GM18517 (cell line): ENCODE data around the gene CAMTA1.

Experiments used
- ATAC-seq: cut with Tn5 transposase; IDR thresholded peaks from one replicate; pipeline ENCODE4 v1.9.1; 2021; ENCODE audit warnings: mild to moderate bottlenecking, moderate library complexity; ENCODE audit not compliant: unreplicated experiment

CAMTA1 gene

DNA sequence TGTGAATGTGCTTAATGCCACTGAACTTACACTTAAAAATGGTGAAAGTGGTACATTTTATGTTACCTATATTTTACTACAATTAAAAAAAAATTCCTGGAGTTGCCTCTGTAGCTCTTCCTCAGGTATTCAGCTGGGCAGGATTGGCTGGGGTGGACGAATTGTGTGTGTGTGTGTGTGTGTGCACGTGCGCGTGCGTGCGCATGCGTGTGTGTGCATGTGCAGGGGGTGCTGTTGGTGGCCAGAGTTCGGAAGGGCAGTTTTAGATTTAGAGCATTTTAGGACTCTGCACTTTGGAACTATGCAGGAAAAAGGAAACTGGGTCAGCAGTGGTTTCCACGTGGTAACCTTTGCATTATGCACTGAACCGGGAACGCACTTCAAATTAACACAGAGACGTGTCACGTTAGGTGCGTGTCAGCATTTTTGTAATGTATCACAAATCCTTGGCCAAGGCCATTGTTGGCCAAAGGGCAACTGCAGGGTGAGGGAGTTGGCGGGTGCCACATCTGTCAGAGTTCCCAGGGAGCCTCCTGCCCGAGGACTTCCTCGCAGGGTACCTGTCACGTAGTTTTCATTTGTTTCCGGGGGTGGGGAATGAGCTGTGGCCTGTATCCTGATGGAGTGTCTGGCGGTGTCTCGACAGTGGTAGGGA is 312.8 kb downstream of the CAMTA1 start:
- no peak for ATAC-seq

DNA sequence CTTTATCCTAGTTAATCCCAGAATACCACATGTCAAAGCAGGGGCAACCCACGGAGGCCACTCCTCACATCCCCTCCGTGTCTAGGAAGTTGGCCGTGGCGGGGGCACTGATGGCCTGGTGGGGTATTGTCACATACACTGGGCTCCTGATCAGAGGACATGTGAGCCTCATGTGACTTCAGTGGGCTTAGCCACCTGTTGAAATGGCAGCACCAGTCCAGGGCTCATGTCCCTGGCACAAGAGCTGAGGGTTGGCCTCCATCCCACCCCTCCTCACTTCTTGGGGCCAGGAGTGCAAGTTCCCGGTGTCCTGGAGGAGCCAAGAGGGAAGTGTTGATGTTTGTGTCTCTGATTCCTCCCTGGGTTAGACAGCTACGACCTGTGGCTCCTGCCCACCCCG is 313.4 kb downstream of the CAMTA1 start:
- ATAC-seq = no peak

DNA sequence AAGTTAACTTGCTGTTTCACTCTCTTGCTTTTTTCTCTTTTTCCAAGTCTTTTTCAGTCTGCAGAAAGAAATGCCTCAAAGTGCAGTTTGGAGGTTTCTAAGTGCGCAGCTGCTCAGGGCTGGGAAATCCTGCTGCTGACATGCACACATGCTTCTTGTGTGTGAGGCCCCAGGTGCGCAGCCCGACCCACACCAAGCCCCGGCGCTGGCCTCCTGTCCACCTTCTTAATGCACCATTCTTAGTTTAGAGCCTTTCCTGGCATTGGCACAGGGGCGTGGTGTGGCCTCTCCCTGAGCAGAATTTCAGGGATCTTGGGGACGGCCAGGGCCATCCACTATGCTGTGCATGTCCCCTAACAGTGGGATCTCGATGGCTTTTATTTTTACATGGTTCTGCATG is 315.2 kb downstream of the CAMTA1 start:
- no peak for ATAC-seq

DNA sequence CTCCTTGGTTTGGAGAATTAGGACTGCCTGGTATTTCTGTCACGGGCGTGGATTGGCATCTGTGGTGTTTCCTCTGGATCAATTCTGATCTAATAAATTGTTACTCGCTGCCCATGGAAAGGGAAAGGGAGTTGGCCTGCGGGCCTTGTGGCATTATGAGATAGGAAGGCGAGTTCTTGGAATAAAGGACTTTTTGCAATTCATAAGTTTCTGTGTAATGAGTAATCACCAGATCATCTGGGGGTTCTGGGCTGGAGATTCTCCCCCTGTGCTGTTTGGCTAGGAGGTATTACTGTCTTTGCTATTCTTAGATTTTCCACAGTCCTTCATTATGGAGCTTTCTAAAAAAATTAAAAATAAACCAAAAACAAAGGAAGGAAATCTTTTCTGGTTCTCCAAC is 315.9 kb downstream of the CAMTA1 start:
- ATAC-seq = no peak

DNA sequence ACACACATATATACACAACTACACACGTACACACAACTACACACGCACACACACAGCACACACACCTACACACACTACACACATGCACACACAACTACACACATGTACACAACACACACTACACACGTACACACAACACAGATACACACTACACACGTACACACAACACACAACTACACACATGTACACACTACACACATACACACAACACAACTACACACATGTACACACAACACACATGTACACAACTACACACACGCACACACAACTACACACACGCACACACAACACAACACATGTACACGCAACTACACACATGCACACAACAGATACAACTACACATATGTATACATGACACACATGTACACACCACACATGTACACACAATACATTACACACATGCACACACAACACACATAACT is 318.1 kb downstream of the CAMTA1 start:
- no peak for ATAC-seq

DNA sequence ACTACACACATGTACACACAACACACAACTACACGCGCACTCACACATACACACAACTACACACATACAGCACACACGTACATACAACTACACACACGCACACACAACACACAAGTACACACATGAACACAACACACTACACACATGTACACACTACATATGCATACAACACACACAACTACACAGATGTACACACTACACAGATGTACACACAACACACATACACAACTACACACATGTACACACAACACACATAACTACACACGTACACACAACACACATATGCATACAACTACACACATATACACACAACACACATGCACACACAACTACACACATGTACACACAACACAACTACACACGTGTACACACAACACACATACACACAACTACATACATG is 318.6 kb downstream of the CAMTA1 start:
- no peak for ATAC-seq

DNA sequence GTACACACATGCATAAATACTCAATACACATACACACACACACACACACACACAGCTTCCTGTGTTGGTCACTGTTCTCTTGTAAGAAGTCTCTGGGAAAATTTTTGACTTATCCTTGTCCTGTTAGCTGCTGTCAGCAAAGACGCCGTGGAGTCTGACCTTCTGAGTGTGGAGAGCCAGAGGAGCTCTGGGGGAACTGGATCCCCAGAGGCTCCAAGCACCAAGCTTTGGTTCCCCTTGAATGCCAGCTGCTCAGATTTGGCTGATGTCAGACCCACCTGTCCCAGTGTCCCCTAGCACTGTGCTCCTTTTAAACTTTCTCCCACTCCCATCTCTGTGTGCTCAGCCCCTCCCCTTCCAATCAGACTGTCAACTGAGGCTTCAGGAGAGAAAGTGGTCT is 319.1 kb downstream of the CAMTA1 start:
- ATAC-seq = no peak

DNA sequence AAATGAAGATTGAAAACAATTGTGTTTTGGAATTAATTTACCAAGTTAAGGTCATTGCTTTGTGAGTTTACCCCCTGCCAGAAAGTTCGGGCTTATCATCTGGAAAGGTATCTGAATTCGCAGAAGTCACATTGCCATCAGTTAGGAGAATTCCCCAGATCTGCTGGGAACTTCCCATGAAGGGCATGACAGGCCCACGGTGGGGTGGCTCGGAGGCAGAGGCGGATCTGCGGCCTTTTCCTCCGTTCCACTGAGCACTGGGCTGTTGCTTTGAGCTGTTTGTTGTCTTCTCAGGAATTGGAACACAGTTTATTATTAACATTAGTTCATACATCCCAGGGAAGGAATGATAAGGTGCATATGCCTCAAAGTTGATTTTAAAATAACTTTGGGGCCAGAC is 320.0 kb downstream of the CAMTA1 start:
- no peak for ATAC-seq

DNA sequence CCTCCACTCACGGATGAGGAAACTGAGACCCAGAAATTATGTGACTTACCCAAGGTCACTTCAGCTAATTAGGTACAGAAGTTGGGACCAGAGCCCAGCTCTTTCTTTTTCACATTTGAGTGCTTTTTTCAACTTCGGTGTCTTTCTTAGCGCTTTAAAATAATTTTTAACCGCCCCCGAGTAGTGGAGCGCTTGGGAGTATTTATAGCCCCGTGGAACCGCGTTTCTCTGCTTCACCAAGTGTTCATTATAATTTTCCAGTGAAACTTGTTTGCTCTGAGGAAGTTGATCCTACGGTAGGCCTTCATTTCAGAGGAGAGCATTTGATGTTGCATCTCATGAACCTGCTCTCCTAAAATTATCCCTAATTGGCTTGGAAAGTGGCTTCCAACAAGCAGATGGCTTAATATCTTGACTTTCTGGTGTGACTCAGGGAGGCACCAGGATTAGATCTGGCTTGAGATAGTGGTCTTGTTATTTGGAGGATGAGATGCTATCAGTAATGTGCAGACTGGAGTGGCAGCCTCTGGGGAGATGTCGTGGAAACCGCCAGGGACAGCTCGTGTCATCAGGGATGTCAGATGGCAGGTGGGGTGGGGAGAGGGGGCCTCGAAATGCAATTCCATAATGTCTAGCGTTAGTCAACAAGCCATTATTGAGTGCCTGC is 321.3 kb downstream of the CAMTA1 start:
- no peak for ATAC-seq

DNA sequence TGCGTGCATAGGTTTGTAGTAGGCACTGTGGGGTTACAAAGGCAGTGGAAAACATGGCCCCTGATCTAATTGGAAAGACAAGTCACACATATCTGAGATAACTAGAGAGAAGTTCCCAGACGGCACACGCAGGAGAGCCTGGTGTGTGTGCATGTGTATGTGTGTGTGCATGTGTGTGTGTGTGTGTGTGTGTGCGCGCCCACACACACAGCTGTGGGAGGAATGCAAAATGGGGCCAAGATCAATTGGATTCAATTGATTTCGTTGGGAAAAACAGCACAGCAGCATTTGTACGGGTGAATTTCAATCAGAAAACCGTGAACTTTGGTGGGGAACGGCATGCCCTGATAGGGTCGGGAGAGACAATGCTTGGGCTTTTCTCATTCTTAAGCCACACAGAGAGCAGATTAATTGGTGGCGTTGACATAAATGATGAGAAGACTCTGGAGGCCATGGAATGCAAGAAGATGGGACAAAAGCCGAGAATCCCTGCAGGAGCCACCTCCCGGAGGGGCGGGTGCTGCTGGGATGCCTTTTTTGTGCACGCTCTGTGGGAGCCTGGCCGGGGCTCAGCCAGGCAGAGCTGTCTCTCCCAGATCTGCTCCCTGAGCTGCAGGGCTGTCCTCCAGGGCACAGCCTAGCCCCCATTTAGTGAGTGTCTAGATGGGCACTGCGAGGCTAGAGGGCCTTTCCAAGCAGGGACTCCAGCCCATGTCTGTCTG is 322.0 kb downstream of the CAMTA1 start:
- no peak for ATAC-seq

DNA sequence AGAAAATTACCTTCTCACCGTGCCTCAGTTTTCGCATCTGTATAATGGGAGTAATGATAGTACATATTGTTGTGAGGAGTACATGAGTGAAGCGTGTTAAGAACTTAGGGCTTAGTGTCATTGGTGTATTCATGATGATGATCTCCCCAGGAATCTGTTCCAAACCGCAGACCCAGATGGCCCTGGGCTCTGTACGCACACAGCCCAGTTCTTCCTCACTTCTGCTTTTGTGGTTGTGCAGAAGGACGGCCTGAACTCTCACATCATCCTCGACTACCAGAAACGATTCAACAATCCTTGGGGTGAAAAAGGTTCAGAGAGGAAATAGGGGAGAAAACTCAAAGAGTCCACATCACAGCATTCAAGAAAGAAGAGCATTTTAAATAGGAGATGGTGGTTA is 323.0 kb downstream of the CAMTA1 start:
- ATAC-seq = no peak

DNA sequence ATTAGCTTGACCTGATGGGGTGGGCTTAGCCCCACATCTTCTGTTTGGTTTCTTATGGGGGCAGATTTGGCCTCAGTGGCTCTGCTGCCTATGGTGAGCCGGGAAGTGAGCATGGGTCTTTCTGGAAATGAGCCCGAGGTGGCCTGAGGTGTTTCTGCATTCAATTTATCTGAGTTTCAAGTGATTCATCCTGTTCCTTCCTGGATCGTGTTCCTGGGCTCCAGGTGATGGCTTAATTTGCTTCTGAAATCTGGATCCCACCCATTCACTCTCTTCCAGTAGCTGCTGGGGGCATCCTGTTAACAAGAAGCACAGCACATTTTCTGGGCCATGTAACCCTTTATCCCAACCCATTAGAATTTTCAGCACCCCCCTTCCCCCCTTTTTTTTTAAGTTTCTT is 324.6 kb downstream of the CAMTA1 start:
- no peak for ATAC-seq

DNA sequence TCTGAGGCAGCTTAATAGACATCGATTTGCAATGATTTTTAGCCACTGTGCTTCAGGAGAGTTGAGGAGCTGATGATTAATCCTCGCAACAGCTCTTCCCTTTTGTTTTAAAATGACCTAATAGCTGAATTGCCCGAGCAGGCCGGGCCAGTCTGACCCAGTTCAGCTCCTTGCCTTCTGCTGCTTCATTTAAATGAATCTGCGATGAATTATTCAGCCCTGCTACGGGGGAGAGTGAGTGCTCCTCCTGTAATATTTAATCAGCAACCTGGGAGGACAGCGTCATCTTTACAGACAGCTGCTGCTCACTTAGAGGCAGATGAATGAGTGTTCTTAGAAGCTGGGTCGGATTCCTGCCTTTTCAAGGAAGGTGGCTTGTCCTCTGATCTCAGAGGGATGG is 325.1 kb downstream of the CAMTA1 start:
- ATAC-seq = no peak

DNA sequence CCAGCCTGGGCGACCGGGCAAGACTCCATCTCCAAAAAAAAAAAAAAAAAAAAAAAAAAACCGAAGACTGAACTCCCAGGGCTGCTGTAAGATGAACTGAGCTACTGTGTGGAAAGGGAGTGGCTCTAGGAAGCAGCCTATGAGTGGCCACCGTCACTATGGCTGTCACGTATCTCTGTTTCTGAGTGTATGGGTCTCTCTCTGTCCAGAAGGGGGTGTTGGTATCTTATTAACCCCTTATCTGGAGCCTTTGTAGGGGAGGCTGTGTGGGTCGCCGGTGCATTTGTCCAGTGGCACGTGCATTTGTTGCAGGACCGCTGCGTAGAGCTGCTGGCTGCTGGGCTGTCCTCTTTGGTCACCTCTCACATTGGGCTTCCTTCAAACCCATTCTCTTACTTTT is 326.6 kb downstream of the CAMTA1 start:
- ATAC-seq = no peak

DNA sequence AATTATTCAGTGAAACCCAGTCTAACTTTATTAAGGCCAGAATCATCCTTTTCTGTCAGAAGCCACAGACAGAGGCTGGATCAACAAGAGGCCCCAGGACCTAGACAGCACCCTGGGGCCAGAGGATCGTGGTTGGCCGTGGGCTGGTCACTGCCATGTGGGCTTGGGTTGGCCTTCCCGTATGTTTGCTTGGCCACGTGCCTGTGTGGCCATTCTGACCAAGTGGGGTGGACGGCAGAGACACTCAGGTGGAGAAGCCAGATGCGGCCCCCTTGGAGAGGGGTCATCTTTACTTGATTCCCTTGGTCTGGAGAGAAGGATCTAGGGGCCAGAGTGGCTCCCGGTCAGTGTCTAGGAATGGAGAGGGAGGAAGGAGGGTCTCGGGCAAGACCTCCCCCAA is 327.9 kb downstream of the CAMTA1 start:
- no peak for ATAC-seq

DNA sequence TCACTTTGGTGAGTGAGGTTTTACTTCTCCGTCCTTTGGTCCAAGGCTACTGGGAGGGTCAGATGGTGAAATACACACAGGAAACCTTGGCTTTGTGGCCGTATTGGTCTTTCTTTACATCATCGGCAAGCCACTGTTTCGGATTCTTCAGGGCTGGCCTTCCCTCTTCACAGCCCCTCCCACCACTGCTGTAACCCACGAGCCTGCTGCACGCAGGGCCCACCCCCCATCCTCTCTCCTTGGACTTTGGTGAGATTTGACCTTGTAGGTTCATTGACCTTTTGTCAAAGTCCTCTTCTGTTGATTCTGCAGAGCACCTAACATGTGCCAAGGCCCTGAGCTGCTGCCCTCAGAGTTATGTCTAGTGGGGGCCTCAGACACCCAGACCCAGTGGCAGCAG is 328.6 kb downstream of the CAMTA1 start:
- no peak for ATAC-seq

DNA sequence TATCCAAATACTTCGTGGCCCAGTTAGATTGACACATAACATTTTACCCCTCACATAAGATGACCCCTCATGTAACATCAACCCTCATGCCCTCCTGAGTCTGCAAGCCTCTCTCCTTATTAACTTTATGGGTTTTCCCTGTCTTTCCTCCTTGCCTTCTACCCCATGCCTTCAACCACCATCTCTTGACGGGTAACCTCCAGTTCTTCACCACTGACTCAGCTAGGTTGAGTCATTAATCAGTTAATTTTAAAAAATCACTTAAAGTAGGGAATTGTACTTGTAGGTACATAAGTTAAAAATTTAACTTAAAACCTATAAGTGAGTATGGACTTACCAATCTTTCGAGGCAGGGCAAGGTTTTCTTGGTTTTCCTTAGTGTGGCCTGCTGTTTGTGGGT is 330.7 kb downstream of the CAMTA1 start:
- no peak for ATAC-seq

DNA sequence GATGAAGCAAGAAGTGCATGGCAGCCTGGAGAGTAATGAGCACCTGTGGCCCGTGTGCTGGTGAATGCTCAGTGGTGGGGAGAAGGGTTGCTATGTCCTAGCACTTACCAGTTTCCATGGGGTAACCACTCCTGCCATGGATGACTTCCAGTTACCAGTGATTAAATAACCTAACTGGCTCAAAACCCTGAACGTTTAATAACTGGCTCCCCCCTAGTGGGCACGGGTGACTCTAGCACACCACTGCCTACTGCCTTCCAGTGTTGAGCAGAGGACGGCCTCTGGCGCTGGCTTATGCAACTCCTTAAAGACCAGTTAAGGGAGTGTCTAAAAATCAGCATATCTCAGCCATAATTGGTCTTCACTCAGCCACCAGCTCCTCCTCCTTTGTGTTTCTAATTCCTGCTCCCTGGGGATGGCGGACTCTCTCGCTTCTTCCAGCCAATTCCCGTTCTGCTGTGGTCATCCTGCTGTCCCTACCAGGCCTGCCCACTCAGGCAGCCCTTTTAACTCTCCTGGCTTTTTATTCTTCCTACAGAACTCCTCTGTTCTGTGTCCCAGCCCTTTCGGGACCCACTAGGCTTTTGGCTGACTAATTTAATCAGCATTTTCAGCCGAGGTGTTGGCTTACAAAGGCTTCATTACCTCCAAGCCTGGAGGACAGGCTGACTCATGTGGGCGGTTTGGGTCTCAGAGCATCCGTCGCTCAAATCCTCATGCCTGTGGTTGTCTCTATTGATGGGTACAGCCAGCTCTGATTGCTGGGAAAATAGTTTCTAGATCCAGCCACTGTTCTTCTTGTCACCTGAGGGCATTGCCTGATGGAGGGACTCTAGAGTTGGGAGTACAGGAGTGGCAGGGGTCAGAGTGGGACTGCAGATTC is 332.4 kb downstream of the CAMTA1 start:
- ATAC-seq = no peak

DNA sequence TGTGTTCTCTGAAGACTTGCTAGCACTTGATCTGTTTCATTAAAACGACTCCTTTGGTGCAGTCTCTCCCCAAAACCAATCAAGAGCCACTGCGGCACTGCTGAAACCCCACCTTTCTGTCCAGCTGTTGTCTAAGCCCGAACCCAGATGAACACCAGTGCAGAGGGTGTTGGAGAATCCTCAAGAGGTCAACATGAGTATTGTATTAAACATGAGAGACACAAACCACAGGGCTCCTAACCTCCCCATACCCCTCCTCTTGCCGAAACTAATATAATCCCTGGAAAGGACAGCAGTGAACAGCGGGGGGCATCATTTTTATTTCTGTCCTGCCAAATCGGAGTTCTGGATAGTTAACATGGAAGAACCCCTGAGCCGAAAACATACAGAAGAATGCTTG is 333.9 kb downstream of the CAMTA1 start:
- ATAC-seq = no peak

DNA sequence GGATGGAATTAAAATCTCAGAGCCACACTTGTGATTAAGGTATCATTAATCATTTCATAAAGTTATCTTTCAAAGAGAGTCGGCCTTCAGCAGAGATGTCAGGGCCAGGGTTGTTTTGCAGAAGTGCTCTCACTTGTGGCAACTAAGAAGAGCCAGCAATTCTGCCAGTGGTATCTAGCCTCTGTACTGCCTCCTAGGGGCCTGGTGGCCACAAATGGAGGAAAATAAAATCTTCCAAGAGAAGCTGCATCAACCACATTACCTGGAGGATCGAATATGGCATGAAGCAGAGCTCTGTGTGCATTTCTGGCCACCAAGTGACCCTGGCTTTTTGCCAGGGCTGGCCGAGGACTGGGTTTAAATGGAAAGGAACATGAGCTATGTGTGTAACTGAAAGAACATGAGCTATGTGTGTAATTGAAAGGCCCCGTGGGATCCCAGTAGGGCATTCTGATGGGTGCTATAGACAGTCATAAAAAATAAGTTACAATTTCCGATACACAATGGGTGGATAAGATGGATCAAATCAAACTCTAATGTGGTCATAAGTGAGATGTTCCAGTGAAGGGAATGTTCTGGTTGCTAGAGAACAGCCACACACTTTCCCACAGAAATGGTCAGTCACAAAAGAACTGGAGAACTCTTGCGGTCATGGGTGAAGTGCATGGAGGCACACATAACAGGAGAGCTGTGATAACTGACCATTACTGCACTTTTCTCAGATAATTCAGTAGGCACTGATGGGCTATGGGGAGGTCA is 335.8 kb downstream of the CAMTA1 start:
- ATAC-seq = no peak

DNA sequence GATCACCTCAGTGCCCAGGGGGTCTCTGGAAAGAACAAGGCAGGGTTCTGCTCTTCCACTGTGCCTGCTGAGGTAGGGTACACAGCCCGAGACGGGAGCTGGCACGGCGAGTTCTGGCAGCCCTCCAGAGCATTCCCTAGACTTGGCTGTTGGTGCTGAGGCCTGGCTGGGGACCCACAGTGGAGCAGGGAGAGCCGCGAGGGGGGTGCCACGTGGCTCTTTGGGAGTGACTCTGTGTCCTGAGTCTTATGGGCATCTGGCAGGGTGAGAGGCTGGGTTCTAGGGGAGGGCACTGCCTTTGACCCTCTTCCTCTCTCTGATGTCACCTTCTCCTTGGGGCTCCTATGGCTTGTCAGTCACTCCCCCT is 336.4 kb downstream of the CAMTA1 start:
- ATAC-seq = no peak
